GM12878 (cell line): ENCODE results near the gene SPA17. TPM values are rescaled to one million over a fixed set of nuclear protein-coding genes. Genes with fewer than 3 reads are reported as not detected.

Source experiments
- BHLHE40 ChIP-seq, 2 experiments: fragments of 450-650 bp in 1 of 2; IDR thresholded peaks; 2 replicates each; pipeline ENCODE4 v1.6.1; 2011 to 2017; ENCODE audit warnings: low read depth in 2 of 2, borderline replicate concordance in 1 of 2, improper control_type of control experiment in 1 of 2, low read length in 1 of 2, mild to moderate bottlenecking in 1 of 2
- CBX5 ChIP-seq: sonication (generic); IDR thresholded peaks from 2 replicates; pipeline ENCODE4 v1.6.1; 2016; ENCODE audit warnings: low read depth, moderate library complexity, mild to moderate bottlenecking, inconsistent platforms
- CEBPB ChIP-seq, 2 experiments: fragments of 150-350 bp in 1 of 2; IDR thresholded peaks; 2 replicates each; pipeline ENCODE4 v1.6.1; 2012 to 2014; ENCODE audit warnings: low read depth in 2 of 2, low read length in 2 of 2, borderline replicate concordance in 1 of 2, inconsistent platforms in 1 of 2
- CHD1 ChIP-seq: IDR thresholded peaks from 2 replicates; pipeline ENCODE4 v1.6.1; 2012; ENCODE audit warnings: low read depth, low read length, improper control_type of control experiment
- CREB1 ChIP-seq: IDR thresholded peaks from 2 replicates; pipeline ENCODE4 v1.6.1; 2012; ENCODE audit warnings: low read depth, mild to moderate bottlenecking, inconsistent platforms
- EGR1 ChIP-seq, 2 experiments: IDR thresholded peaks; 1 replicate in 1 of 2; 2 replicates in 1 of 2; pipeline ENCODE4 v1.6.1; 2011 to 2012; ENCODE audit warnings: low read depth in 2 of 2, low read length in 2 of 2, borderline replicate concordance in 1 of 2, mild to moderate bottlenecking in 1 of 2, moderate library complexity in 1 of 2
- ETV6 ChIP-seq, 2 experiments: fragments of 450-650 bp in 1 of 2; IDR thresholded peaks in 1 of 2; conservative IDR thresholded peaks in 1 of 2; 2 replicates each; pipeline ENCODE4 v1.6.1; 2014; ENCODE audit warnings: antibody characterized with exemption in 1 of 2, borderline replicate concordance in 1 of 2, low read depth in 1 of 2, mild to moderate bottlenecking in 1 of 2, moderate library complexity in 1 of 2
- GATAD2B ChIP-seq: fragments of 450-650 bp; conservative IDR thresholded peaks from 2 replicates; pipeline ENCODE4 v1.6.1; 2017; ENCODE audit warnings: low read depth, mild to moderate bottlenecking, moderate library complexity
- HCFC1 ChIP-seq: fragments of 150-350 bp; IDR thresholded peaks from 2 replicates; pipeline ENCODE4 v1.6.1; 2014; ENCODE audit warnings: low read length
- IKZF1 ChIP-seq: fragments of 450-650 bp; conservative IDR thresholded peaks from 2 replicates; pipeline ENCODE4 v1.6.1; 2017; ENCODE audit warnings: antibody characterized with exemption, mild to moderate bottlenecking
- IKZF2 ChIP-seq, 2 experiments: fragments of 450-650 bp; IDR thresholded peaks; 2 replicates each; pipeline ENCODE4 v1.6.1; 2017; ENCODE audit warnings: mild to moderate bottlenecking in 2 of 2, moderate library complexity in 2 of 2
- JUNB ChIP-seq: IDR thresholded peaks from 2 replicates; pipeline ENCODE4 v1.6.1; 2016; ENCODE audit warnings: antibody characterized with exemption, mild to moderate bottlenecking
- PML ChIP-seq: IDR thresholded peaks from 2 replicates; pipeline ENCODE4 v1.6.1; 2012; ENCODE audit warnings: low read length, inconsistent platforms
- POLR2AphosphoS2 ChIP-seq: IDR thresholded peaks from 2 replicates; pipeline ENCODE4 v1.6.1; 2011; ENCODE audit warnings: low read depth, mild to moderate bottlenecking, low read length, improper control_type of control experiment, moderate library complexity
- SMC3 ChIP-seq: IDR thresholded peaks from 2 replicates; pipeline ENCODE4 v1.6.1; 2011; ENCODE audit warnings: low read length, improper control_type of control experiment, borderline replicate concordance
- STAT3 ChIP-seq: IDR thresholded peaks from 2 replicates; pipeline ENCODE4 v1.6.1; 2011; ENCODE audit warnings: low read depth, low read length, improper control_type of control experiment
- TBL1XR1 ChIP-seq: IDR thresholded peaks from 2 replicates; pipeline ENCODE4 v1.6.1; 2012; ENCODE audit warnings: low read depth, low read length, improper control_type of control experiment
- USF1 ChIP-seq: IDR thresholded peaks from 2 replicates; pipeline ENCODE4 v1.6.1; 2011; ENCODE audit warnings: borderline replicate concordance, low read depth, mild to moderate bottlenecking, moderate library complexity, mixed read lengths, low read length; ENCODE audit not compliant: insufficient read depth; ENCODE audit errors: extremely low read length
- USF2 ChIP-seq: IDR thresholded peaks from 2 replicates; pipeline ENCODE4 v1.6.1; 2011; ENCODE audit warnings: low read depth, low read length, improper control_type of control experiment, borderline replicate concordance
- YBX1 ChIP-seq: fragments of 450-650 bp; IDR thresholded peaks from 2 replicates; pipeline ENCODE4 v1.6.1; 2016; ENCODE audit warnings: antibody characterized with exemption
- ZNF207 ChIP-seq: fragments of 450-650 bp; IDR thresholded peaks from 2 replicates; pipeline ENCODE4 v1.6.1; 2014; ENCODE audit warnings: antibody characterized with exemption, mild to moderate bottlenecking, borderline replicate concordance
- polyA plus RNA-seq, 11 experiments: library from polyadenylated mRNA; depleted of rRNA in 4 of 11; unstranded in 6 of 11; stranded (reverse) in 5 of 11; fragments of >200 nt; fragmentation: Nextera tagmentation in 4 of 11; fragmentation: Illumina TruSeq in 1 of 11; extraction: Ambion mirVana in 4 of 11; extraction: Trizol in 1 of 11; gene quantifications; 1 replicate in 1 of 11; 2 replicates in 10 of 11; pipeline versions ENCODE4 v1.2.1 to v1.2.3, GENCODE V29; 2011 to 2016; ENCODE audit warnings: inconsistent platforms in 2 of 11, missing spikeins in 2 of 11, low read depth in 1 of 11
- total RNA-seq, 4 experiments: library from RNA; depleted of rRNA in 3 of 4; stranded (reverse); fragments of >200 nt in 3 of 4; fragmentation: Illumina TruSeq in 1 of 4; extraction: Trizol in 1 of 4; gene quantifications; 2 replicates each; pipeline versions ENCODE4 v1.2.1 to v1.2.3, GENCODE V29; 2013 to 2021
- TF ChIP-seq, protein P1 (sequence below): fragments of 450-650 bp; formaldehyde crosslinking; IDR thresholded peaks from 2 replicates; pipeline ENCODE4 v1.4.0; 2022; ENCODE audit warnings: mild to moderate bottlenecking, moderate library complexity
- TF ChIP-seq, protein P2 (sequence below): fragments of 450-650 bp; conservative IDR thresholded peaks from 2 replicates; pipeline ENCODE4 v1.6.1; 2017; ENCODE audit warnings: mild to moderate bottlenecking, moderate library complexity

SPA17 gene
- total and polyA plus RNA-seq, 10 of the 15 experiments (the other 5 are each of a cell fraction or from before 2014, with no cell fraction given), result 2.9 to 13.2 (median 8.5) TPM

GRCh38 chr11:124740277-124740882 lies 66.7 kb downstream of the SPA17 start (continued):
- TF ChIP-seq YBX1 (no peak), SMC3 (peak; percentile 22; the same call in 1 of the 2 replicates), CHD1 (no peak), IKZF2 (IDR thresholded peaks at IDR 0.05) (no peak), EGR1 (IDR thresholded peaks at IDR 0.05; ENCODE audit: borderline replicate concordance in 1 of 2, low read depth in 2 of 2, low read length in 2 of 2) (peak in 1 of 2 experiments; percentile 43; a peak in 1 of 3 replicates), TBL1XR1 (no peak), GATAD2B (0 out of 2 replicates have a peak, but pooled peaks have one; percentile 57), PML (no peak), STAT3 (no peak), CBX5 (no peak), USF2 (no peak), BHLHE40 (IDR thresholded peaks at IDR 0.05; ENCODE audit: borderline replicate concordance in 1 of 2, low read depth in 2 of 2, low read length in 1 of 2) (no peak), CEBPB (IDR thresholded peaks at IDR 0.05; ENCODE audit: borderline replicate concordance in 1 of 2, low read depth in 2 of 2, low read length in 2 of 2) (no peak), POLR2AphosphoS2 (no peak), JUNB (no peak), ETV6 (conservative IDR thresholded peaks at IDR 0.05 in 1 of 2, IDR thresholded peaks at IDR 0.05 in 1 of 2; ENCODE audit: borderline replicate concordance in 1 of 2, low read depth in 1 of 2) (no peak), USF1 (no peak), CREB1 (no peak), HCFC1 (no peak), ZNF207 (no peak), IKZF1 (peak; percentile 60)
- TF ChIP-seq, protein P1, sequence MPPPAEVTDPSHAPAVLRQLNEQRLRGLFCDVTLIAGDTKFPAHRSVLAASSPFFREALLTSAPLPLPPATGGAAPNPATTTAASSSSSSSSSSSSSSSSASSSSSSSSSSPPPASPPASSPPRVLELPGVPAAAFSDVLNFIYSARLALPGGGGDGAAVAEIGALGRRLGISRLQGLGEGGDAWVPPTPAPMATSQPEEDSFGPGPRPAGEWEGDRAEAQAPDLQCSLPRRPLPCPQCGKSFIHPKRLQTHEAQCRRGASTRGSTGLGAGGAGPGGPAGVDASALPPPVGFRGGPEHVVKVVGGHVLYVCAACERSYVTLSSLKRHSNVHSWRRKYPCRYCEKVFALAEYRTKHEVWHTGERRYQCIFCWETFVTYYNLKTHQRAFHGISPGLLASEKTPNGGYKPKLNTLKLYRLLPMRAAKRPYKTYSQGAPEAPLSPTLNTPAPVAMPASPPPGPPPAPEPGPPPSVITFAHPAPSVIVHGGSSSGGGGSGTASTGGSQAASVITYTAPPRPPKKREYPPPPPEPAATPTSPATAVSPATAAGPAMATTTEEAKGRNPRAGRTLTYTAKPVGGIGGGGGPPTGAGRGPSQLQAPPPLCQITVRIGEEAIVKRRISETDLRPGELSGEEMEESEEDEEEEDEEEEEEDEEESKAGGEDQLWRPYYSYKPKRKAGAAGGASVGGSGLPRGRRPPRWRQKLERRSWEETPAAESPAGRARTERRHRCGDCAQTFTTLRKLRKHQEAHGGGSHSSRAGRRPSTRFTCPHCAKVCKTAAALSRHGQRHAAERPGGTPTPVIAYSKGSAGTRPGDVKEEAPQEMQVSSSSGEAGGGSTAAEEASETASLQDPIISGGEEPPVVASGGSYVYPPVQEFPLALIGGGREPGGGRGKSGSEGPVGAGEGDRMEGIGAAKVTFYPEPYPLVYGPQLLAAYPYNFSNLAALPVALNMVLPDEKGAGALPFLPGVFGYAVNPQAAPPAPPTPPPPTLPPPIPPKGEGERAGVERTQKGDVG (CRISPR knock-in tag), result no peak
- TF ChIP-seq, protein P2, sequence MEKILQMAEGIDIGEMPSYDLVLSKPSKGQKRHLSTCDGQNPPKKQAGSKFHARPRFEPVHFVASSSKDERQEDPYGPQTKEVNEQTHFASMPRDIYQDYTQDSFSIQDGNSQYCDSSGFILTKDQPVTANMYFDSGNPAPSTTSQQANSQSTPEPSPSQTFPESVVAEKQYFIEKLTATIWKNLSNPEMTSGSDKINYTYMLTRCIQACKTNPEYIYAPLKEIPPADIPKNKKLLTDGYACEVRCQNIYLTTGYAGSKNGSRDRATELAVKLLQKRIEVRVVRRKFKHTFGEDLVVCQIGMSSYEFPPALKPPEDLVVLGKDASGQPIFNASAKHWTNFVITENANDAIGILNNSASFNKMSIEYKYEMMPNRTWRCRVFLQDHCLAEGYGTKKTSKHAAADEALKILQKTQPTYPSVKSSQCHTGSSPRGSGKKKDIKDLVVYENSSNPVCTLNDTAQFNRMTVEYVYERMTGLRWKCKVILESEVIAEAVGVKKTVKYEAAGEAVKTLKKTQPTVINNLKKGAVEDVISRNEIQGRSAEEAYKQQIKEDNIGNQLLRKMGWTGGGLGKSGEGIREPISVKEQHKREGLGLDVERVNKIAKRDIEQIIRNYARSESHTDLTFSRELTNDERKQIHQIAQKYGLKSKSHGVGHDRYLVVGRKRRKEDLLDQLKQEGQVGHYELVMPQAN, result no peak
